GM23338 (cell line): ENCODE results near the gene UHRF1. TPM values are rescaled to one million over a fixed set of nuclear protein-coding genes. Genes with fewer than 3 reads are reported as not detected.

Experiments used
- ATAC-seq: fragments of 200-7000 bp; cut with Tn5 transposase; 3 replicates; pipeline ENCODE4 v1.9.1; 2020
- DNase-seq: peaks from one replicate; pipeline ENCODE4 v3.0.0-alpha.2; 2015; ENCODE audit warnings: low spot score
- H2AFZ ChIP-seq: fragments of 200-600 bp; sonication (generic); 2 replicates; pipeline ENCODE4 v1.8.0; 2016; ENCODE audit warnings: antibody characterized with exemption, mild to moderate bottlenecking, moderate library complexity
- H3F3A ChIP-seq: fragments of 200-600 bp; sonication (generic); replicated peaks from 2 replicates; pipeline ENCODE4 v1.8.0; 2017; ENCODE audit warnings: antibody characterized with exemption, mixed run types, low read depth
- H3K27ac ChIP-seq: fragments of 200-600 bp; sonication (generic); 2 replicates; pipeline ENCODE4 v1.6.1; 2016; ENCODE audit warnings: low read depth
- H3K27me3 ChIP-seq: fragments of 200-600 bp; sonication (generic); 2 replicates; pipeline ENCODE4 v1.8.0; 2016; ENCODE audit warnings: mild to moderate bottlenecking, mixed run types, moderate library complexity; ENCODE audit not compliant: insufficient read depth
- H3K36me3 ChIP-seq: fragments of 200-600 bp; sonication (generic); 2 replicates; pipeline ENCODE4 v1.8.0; 2016; ENCODE audit warnings: mild to moderate bottlenecking; ENCODE audit not compliant: insufficient read depth
- H3K4me1 ChIP-seq: fragments of 200-600 bp; sonication (generic); 2 replicates; pipeline ENCODE4 v1.8.0; 2016; ENCODE audit warnings: mild to moderate bottlenecking, moderate library complexity; ENCODE audit not compliant: insufficient read depth
- H3K4me2 ChIP-seq: fragments of 200-600 bp; sonication (generic); 2 replicates; pipeline ENCODE4 v1.7.1; 2017; ENCODE audit warnings: mixed run types
- H3K4me3 ChIP-seq: fragments of 200-600 bp; sonication (generic); 2 replicates; pipeline ENCODE4 v1.6.1; 2016; ENCODE audit warnings: mixed run types
- H3K79me2 ChIP-seq: fragments of 200-600 bp; sonication (generic); replicated peaks from 2 replicates; pipeline ENCODE4 v1.8.0; 2017; ENCODE audit warnings: mild to moderate bottlenecking; ENCODE audit not compliant: insufficient read depth
- H3K9me2 ChIP-seq: fragments of 200-600 bp; sonication (generic); 2 replicates; pipeline ENCODE4 v1.8.0; 2017; ENCODE audit not compliant: insufficient read depth
- H4K20me1 ChIP-seq: fragments of 200-600 bp; sonication (generic); replicated peaks from 2 replicates; pipeline ENCODE4 v1.8.0; 2017; ENCODE audit warnings: mild to moderate bottlenecking; ENCODE audit not compliant: insufficient read depth
- H3K27ac Mint-ChIP-seq: 2 replicates; pipeline ENCODE4 v1.8.0; 2020; ENCODE audit warnings: inconsistent platforms, mild to moderate bottlenecking, moderate library complexity, mixed read lengths
- H3K27me3 Mint-ChIP-seq: 3 replicates; pipeline ENCODE4 v1.8.0; 2022; ENCODE audit warnings: low read depth, mild to moderate bottlenecking, moderate library complexity, mixed read lengths, inconsistent platforms; ENCODE audit not compliant: insufficient read depth, poor library complexity
- H3K36me3 Mint-ChIP-seq: 3 replicates; pipeline ENCODE4 v1.8.0; 2021; ENCODE audit warnings: low read depth, mild to moderate bottlenecking, inconsistent platforms, moderate library complexity, mixed read lengths
- H3K4me1 Mint-ChIP-seq: 3 replicates; pipeline ENCODE4 v1.8.0; 2020; ENCODE audit warnings: mild to moderate bottlenecking, inconsistent platforms, mixed read lengths
- H3K4me3 Mint-ChIP-seq: 3 replicates; pipeline ENCODE4 v1.8.0; 2021; ENCODE audit warnings: moderate library complexity, mild to moderate bottlenecking, inconsistent platforms, mixed read lengths
- H3K9me3 Mint-ChIP-seq: 3 replicates; pipeline ENCODE4 v1.8.0; 2020; ENCODE audit warnings: moderate library complexity, mild to moderate bottlenecking, inconsistent platforms, mixed read lengths
- CREB1 ChIP-seq: fragments of 250-450 bp; sonication (Bioruptor Pico); IDR thresholded peaks from 2 replicates; pipeline ENCODE4 v1.5.0; 2020; ENCODE audit warnings: low read depth, mild to moderate bottlenecking, moderate library complexity
- CTCF ChIP-seq, 2 experiments: fragments of 200-600 bp in 1 of 2; sonication (generic) in 1 of 2; conservative IDR thresholded peaks; 2 replicates each; pipeline versions ENCODE4 v1.5.1 to v1.6.1; 2016 to 2017; ENCODE audit warnings: antibody characterized with exemption in 2 of 2, low read depth in 2 of 2, mild to moderate bottlenecking in 2 of 2, moderate library complexity in 1 of 2
- EZH2phosphoT487 ChIP-seq: fragments of 200-600 bp; sonication (generic); IDR thresholded peaks from one replicate; pipeline ENCODE4 v1.8.1; 2018; ENCODE audit warnings: antibody characterized with exemption; ENCODE audit not compliant: unreplicated experiment
- JUNB ChIP-seq: IDR thresholded peaks from one replicate; pipeline ENCODE4 v1.6.1; 2016; ENCODE audit warnings: antibody characterized with exemption; ENCODE audit not compliant: unreplicated experiment
- NANOG ChIP-seq: IDR thresholded peaks from 2 replicates; pipeline ENCODE4 v1.6.1; 2016; ENCODE audit warnings: antibody characterized with exemption, borderline replicate concordance
- POLR2AphosphoS5 ChIP-seq: IDR thresholded peaks from 2 replicates; pipeline ENCODE4 v1.6.1; 2016; ENCODE audit warnings: antibody characterized with exemption, low read depth
- REST ChIP-seq: IDR thresholded peaks from one replicate; pipeline ENCODE4 v1.6.1; 2018; ENCODE audit warnings: antibody characterized with exemption; ENCODE audit not compliant: unreplicated experiment
- STAT1 ChIP-seq: IDR thresholded peaks from one replicate; pipeline ENCODE4 v1.6.1; 2016; ENCODE audit warnings: antibody characterized with exemption; ENCODE audit not compliant: unreplicated experiment
- ZNF114 ChIP-seq: fragments of 250-450 bp; sonication (Bioruptor Pico); IDR thresholded peaks from 2 replicates; pipeline ENCODE4 v1.5.0; 2020; ENCODE audit warnings: mild to moderate bottlenecking, moderate library complexity
- polyA plus RNA-seq: library from polyadenylated mRNA; unstranded; fragments of >200 nt; fragmentation: Nextera tagmentation; extraction: Ambion mirVana; gene quantifications from 2 replicates; pipeline ENCODE4 v1.2.1, GENCODE V29; 2016
- total RNA-seq: library from RNA; depleted of rRNA; stranded (reverse); fragments of >200 nt; shearing (Covaris generic); gene quantifications from 2 replicates; pipeline ENCODE4 v1.2.3, GENCODE V29; 2014

Gene UHRF1
- total and polyA plus RNA-seq, 2 experiments from 2014 or later, result 20.3 to 45.7 TPM

- no peak overlapping the region for H3K4me3 ChIP-seq
- no peaks in the 10 kb centered on the region for H3F3A ChIP-seq
- ATAC-seq, result no peak
- peaks cover 5% of the 10 kb centered on the region; the same call in 2 of the 3 replicates for H3K4me1 Mint-ChIP-seq
- no peak overlapping the region for H2AFZ ChIP-seq
- no peak overlapping the region for H3K4me2 ChIP-seq
- peaks cover 16% of the 10 kb centered on the region for H3K27me3 Mint-ChIP-seq
- H3K9me3 Mint-ChIP-seq, result no peaks in the 10 kb centered on the region
- no peak for DNase-seq
- TF ChIP-seq JUNB, result no peak
- TF ChIP-seq STAT1, result no peak
- no peak for TF ChIP-seq ZNF114
- no peak for TF ChIP-seq NANOG
- TF ChIP-seq CTCF (conservative IDR thresholded peaks at IDR 0.05; ENCODE audit: low read depth in 2 of 2), result no peak
- TF ChIP-seq EZH2phosphoT487, result no peak
- no peak for TF ChIP-seq REST
- no peak for TF ChIP-seq POLR2AphosphoS5
- H3K4me1 ChIP-seq, result 0 out of 2 replicates have a peak, but pooled peaks cover 5% of the 10 kb centered on the region
- H3K36me3 ChIP-seq, result peaks cover 11% of the 10 kb centered on the region; the same call in 1 of the 2 replicates
- H3K27me3 ChIP-seq, result no peaks in the 10 kb centered on the region
- peaks cover 62% of the 10 kb centered on the region for H3K36me3 Mint-ChIP-seq
- no peaks in the 10 kb centered on the region for H3K9me2 ChIP-seq
- no peak overlapping the region for H3K27ac Mint-ChIP-seq
- peaks cover 13% of the 10 kb centered on the region for H4K20me1 ChIP-seq
- H3K79me2 ChIP-seq, result peaks cover 4% of the 10 kb centered on the region
- H3K27ac ChIP-seq, result no peak overlapping the region
- no peak overlapping the region for H3K4me3 Mint-ChIP-seq
These were observed 23.4 kb downstream of the UHRF1 start for GRCh38 chr19:4932711-4933110.

DNA sequence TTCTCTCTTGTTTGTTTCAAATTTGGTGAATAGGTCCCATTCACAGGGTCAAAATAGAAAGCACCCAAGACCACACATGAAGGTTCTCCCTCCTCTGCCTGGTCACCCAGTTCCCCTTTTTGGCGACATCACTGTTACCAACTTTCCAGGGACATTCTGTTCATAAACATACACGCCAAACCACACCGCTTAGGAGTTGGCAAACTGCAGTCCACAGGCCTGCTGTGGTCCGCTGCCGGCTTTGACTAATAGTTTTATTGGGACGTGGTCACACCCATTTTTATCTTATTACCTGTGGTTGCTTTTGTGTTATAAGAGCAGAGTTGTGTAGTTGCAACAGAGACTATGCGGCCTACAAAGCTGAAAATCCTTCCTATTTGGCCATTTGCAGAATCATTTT lies 24.2 kb downstream of the UHRF1 start:
- no peaks in the 10 kb centered on the region for H3K9me2 ChIP-seq
- H3K4me1 ChIP-seq, result no peaks in the 10 kb centered on the region
- TF ChIP-seq CREB1 (CRISPR knock-in tag) (no peak), JUNB (no peak)
- no peak for DNase-seq
- ATAC-seq, result no peak
- no peaks in the 10 kb centered on the region for H3K4me1 Mint-ChIP-seq
- no peak overlapping the region for H3K4me3 Mint-ChIP-seq
- no peak overlapping the region for H3K4me2 ChIP-seq
- no peaks in the 10 kb centered on the region for H3F3A ChIP-seq
- H3K79me2 ChIP-seq, result no peaks in the 10 kb centered on the region; the same call in 1 of the 2 replicates
- H3K27me3 Mint-ChIP-seq, result peaks cover 11% of the 10 kb centered on the region
- H3K27me3 ChIP-seq, result no peaks in the 10 kb centered on the region
- peaks cover 11% of the 10 kb centered on the region; the same call in 1 of the 2 replicates for H3K36me3 ChIP-seq
- H3K4me3 ChIP-seq, result no peak overlapping the region
- no peak overlapping the region for H2AFZ ChIP-seq
- peaks cover 16% of the 10 kb centered on the region for H4K20me1 ChIP-seq
- H3K9me3 Mint-ChIP-seq, result no peaks in the 10 kb centered on the region
- H3K36me3 Mint-ChIP-seq, result peaks cover 69% of the 10 kb centered on the region
- H3K27ac ChIP-seq, result no peak overlapping the region
- no peak overlapping the region for H3K27ac Mint-ChIP-seq
